AG09319 (cell line): ENCODE results near the gene SYT17.

Experiments
- DNase-seq: peaks from one replicate; pipeline ENCODE4 v3.0.0-alpha.2; 2010; ENCODE audit warnings: low read depth; ENCODE audit errors: extremely low read depth
- CTCF ChIP-seq: IDR thresholded peaks from 2 replicates; pipeline ENCODE4 v1.5.1; 2011; ENCODE audit warnings: low read depth, mild to moderate bottlenecking, inconsistent platforms, low read length, moderate library complexity

The SYT17 gene

GRCh38 chr16:19282101-19282500 is 114.1 kb downstream of the SYT17 start:
- DNase-seq = no peak
- no peak for TF ChIP-seq CTCF

- no peak for TF ChIP-seq CTCF
These were observed 115.6 kb downstream of the SYT17 start for GRCh38 chr16:19283637-19284036.

GRCh38 chr16:19284207-19284606 is 116.2 kb downstream of the SYT17 start:
- no peak for DNase-seq
- no peak for TF ChIP-seq CTCF

More at GRCh38 chr16:19283637-19284036, 115.6 kb downstream of the SYT17 start:
- no peak for DNase-seq

- no peak for TF ChIP-seq CTCF
- DNase-seq = no peak
These were observed 117.4 kb downstream of the SYT17 start, which contains the start of gene CLEC19A for GRCh38 chr16:19285431-19285830. Gene CLEC19A (plus strand): TSS chr16:19285731. CDS start chr16:19285852, 121 bp downstream.

GRCh38 chr16:19286827-19287226 is 118.8 kb downstream of the SYT17 start:
- DNase-seq = no peak
- no peak for TF ChIP-seq CTCF

- no peak for TF ChIP-seq CTCF
- no peak for DNase-seq
These were observed 119.2 kb downstream of the SYT17 start for GRCh38 chr16:19287241-19287640.

GRCh38 chr16:19288872-19289799 is 121.1 kb downstream of the SYT17 start:
- DNase-seq = no peak
- TF ChIP-seq CTCF = no peak
